ENCODE data around the gene ZNF22. TPM values are rescaled to one million over a fixed set of nuclear protein-coding genes. Genes with fewer than 3 reads are reported as not detected.

The ZNF22 gene
- total RNA-seq, 2 donors from 2014 or later = 12.9 to 30.4 TPM

- peak; percentile 65 to 82 (median 72) for DNase-seq
- H3K27ac ChIP-seq = no peak overlapping the region
- no peaks in the 10 kb centered on the region for H3K27me3 ChIP-seq
- H3K9me3 ChIP-seq = no peaks in the 10 kb centered on the region
- no peak overlapping the region for H3K4me3 ChIP-seq
- H3K36me3 ChIP-seq (replicated peaks in 1 of 2; ENCODE audit: insufficient read depth in 1 of 2, low read depth in 2 of 2) = peaks cover 0 to 4% of the 10 kb centered on the region in 2 donors
- peak in 1 of 7 experiments; percentile 3 for TF ChIP-seq CTCF (IDR thresholded peaks at IDR 0.05)
- TF ChIP-seq POLR2A (IDR thresholded peaks at IDR 0.05) = no peak
- intact Hi-C loops (cut with DNase I) = loop anchor here (5.0 kb wide), 1 partner anchor 38 kb away; no protein-coding TSS in a partner anchor
- H3K4me1 ChIP-seq = peaks cover 74% of the 10 kb centered on the region
- peak; percentile 16 for ATAC-seq
- WGBS, 2 donors = 33 to 46% methylated on average over 7 to 9 of the region's 9 CpGs
Observed at GRCh38 chr10:44969854-44970253, 30.9 kb upstream of the ZNF22 start.

DNA sequence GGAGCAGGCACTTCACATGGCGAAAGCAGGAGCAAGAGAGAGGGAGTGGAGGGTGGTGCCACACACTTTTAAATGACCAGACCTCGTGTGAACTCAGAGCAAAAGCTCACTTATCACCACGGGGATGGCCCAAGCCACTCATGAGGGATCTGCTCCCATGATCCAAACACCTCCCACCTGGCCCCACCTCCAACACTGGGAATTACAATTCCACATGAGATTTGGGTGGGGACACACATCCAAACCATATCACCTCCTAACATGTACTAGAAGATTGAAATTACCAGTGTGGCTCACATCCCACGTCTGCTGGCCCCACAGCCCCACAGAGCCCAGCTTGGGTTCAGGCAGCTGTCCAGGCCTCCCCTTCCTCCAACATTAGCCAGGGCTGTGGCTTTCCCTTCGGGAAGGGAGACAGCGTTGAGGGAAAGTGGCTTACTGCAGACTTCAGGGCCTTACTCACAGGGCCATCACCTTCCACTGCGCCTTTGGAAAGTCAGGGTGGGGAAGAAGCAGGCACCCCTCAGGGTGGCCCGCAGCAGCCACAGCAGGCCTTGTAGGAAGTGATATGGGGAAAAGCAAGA, 29.8 kb upstream of the ZNF22 start:
- DNase-seq = no peak
- WGBS, 2 donors = 90 to 91% methylated on average over 8 of the region's 8 CpGs
- no peak for TF ChIP-seq CTCF (IDR thresholded peaks at IDR 0.05)
- no peak for TF ChIP-seq POLR2A (IDR thresholded peaks at IDR 0.05)
- H3K9me3 ChIP-seq = no peaks in the 10 kb centered on the region
- no peak overlapping the region for H3K27ac ChIP-seq
- H3K36me3 ChIP-seq (replicated peaks in 1 of 2; ENCODE audit: insufficient read depth in 1 of 2, low read depth in 2 of 2) = peaks cover 0 to 4% of the 10 kb centered on the region in 2 donors
- intact Hi-C loops (cut with DNase I) = loop anchor here (5.0 kb wide), 1 partner anchor 39 kb away; no protein-coding TSS in a partner anchor
- no peak overlapping the region for H3K4me3 ChIP-seq
- peaks cover 71% of the 10 kb centered on the region for H3K4me1 ChIP-seq
- no peaks in the 10 kb centered on the region for H3K27me3 ChIP-seq
- ATAC-seq = no peak

DNA sequence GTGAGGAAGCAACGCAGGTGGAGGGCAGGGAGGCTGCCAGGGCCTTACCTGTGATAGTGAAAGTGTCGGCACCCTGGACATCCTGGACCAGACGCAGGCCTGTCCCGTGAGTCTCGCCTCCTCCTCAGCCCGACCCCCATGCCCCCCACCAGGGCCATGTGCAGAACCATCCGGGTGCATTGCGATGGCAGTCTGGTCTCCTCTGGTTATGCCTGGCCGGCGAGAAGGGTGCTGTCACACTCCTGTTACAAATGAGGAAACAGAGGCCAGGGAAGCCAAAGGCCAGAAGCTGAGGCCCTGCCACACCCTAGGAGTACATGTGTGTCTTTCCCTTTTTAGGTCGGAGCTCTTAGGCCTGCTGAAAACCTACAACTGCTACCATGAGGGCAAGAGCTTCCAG, 29.3 kb upstream of the ZNF22 start:
- Histone ChIP-seq H3K9me3 (no peaks in the 10 kb centered on the region), H3K4me1 (peaks cover 71% of the 10 kb centered on the region), H3K27me3 (no peaks in the 10 kb centered on the region), H3K27ac (no peak overlapping the region), H3K4me3 (no peak overlapping the region), H3K36me3 (replicated peaks in 1 of 2; ENCODE audit: insufficient read depth in 1 of 2, low read depth in 2 of 2) (peaks cover 0 to 4% of the 10 kb centered on the region in 2 donors)
- ATAC-seq (no peak), DNase-seq (no peak)
- TF ChIP-seq CTCF (IDR thresholded peaks at IDR 0.05) (no peak), POLR2A (IDR thresholded peaks at IDR 0.05) (no peak)
- intact Hi-C loops (cut with DNase I) = loop anchor here (5.0 kb wide), 1 partner anchor 39 kb away; no protein-coding TSS in a partner anchor
- 93 to 98% methylated on average over 8 to 11 of the region's 11 CpGs for WGBS, 2 donors

DNA sequence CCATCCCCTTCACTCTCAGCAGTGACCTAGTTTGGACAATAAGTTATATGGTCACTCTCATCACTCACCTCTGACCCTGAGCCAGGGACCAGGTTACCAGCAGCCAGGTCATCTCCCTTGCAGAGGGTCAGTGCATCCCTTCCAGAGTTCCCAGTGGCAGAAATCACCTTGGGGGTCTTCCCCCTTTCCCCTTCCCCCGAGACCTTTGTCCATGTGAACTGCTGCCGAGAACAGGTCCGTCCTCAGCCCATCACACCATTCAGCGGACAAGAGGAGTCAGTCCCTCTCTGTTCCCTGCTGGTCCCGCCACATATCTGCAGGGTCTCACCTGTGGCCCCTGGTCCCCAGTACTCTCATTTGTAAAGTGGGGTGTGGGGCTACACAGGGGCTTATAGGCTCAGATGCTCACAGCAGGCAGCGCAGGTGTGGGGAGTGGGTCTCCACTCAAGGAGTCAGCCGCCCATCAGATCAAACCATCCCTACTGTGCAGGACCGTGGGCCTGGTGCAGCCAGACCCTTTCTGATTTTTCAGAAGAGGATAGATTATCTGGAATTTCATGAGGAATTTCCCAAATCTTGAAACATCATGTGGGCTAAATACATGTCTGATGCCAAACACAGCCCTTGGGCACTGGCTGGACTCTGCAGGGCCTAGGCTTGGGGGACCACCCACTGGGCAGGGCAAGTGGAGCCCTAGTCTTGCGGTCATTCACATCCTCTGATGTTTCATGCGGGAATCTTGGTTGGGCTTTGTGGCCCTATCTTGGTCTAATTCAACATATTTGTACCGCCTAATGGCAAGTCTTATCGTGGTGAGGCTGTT, 28.6 kb upstream of the ZNF22 start:
- DNase-seq (no peak), ATAC-seq (no peak)
- TF ChIP-seq CTCF (IDR thresholded peaks at IDR 0.05) (no peak), POLR2A (IDR thresholded peaks at IDR 0.05) (peak in 2 of 3 donors; percentile 6 to 20)
- H3K36me3 ChIP-seq (replicated peaks in 1 of 2; ENCODE audit: insufficient read depth in 1 of 2, low read depth in 2 of 2) = peaks cover 0 to 4% of the 10 kb centered on the region in 2 donors
- peak overlapping the region in 3 of 4 donors; percentile 88 to 95 (median 94) for H3K27ac ChIP-seq
- WGBS, 2 donors = 92 to 95% methylated on average over 11 to 12 of the region's 12 CpGs
- no peaks in the 10 kb centered on the region for H3K27me3 ChIP-seq
- no peaks in the 10 kb centered on the region for H3K9me3 ChIP-seq
- intact Hi-C loops (cut with DNase I) = loop anchor here (5.0 kb wide), 1 partner anchor 40 kb away; no protein-coding TSS in a partner anchor
- peaks cover 74% of the 10 kb centered on the region for H3K4me1 ChIP-seq
- no peak overlapping the region for H3K4me3 ChIP-seq

Data from body of pancreas (tissue), 4 donors.